NCI-H1436 (cell line): ENCODE data around the gene KLRC3.
"Not testable (repeated sequence)": the region's sequence is repeated elsewhere in the genome, so short reads cannot be mapped to it uniquely, and the experiment has no call there.

Experiments
- DNase-seq: peaks from one replicate; lab custom pipeline; 2025; lab: John Stamatoyannopoulos, UW

The KLRC3 gene

DNA sequence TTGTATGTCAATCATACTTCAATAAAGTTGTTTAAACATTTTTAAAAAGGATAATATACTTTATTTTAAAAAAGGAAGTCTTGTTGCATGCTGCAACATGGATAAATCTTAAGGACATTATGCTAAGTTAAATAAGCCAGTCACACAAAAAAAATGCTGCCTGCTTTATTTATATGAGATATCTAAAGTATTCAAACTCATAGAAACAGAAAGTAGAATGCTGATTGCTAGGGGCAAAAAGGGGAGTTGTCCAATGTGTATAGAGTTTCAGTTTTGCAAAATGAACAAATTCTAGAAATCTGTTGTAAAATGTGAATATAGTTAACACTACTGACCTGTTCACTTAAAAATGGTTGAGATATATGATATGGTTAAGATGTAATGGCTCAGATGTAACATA is 19.6 kb downstream of the KLRC3 start:
- DNase-seq = no peak

DNA sequence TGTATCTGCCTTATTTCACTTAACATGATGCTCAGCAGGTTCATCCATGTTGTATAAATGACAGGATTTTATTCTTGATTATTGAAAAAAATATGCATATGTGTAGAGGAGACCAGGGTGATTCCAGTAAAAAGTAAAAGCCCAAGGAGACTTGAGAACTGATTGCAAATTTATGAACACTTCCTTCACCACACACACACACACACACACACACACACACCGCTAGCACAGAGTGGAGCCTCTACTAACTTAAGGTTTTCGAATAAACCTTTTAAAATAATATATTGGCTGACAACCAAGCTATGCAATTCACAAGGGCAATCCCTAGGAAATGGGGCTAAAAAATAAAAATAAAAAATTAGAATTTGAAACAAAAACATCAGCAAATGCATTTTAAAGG is 22.2 kb downstream of the KLRC3 start:
- no peak for DNase-seq

DNA sequence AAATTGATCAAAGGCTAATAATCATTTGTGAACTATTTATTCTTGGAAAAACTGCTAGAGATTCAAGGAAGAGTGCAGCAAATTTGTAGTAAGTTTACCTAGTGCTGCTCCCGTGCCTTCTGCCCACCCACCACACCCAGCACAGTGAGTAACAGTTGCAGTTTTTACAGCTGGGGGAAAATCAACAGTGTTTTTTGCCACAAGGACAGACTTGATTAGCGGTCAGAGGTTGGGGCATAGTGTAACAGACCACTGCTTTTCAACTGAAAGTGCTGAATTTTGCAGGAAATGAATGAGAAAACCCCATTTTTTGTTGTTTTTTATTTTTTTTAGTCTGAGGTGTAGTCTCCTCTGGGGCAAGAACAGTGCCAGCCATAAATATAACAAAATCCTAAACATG is 23.1 kb downstream of the KLRC3 start:
- DNase-seq = no peak

DNA sequence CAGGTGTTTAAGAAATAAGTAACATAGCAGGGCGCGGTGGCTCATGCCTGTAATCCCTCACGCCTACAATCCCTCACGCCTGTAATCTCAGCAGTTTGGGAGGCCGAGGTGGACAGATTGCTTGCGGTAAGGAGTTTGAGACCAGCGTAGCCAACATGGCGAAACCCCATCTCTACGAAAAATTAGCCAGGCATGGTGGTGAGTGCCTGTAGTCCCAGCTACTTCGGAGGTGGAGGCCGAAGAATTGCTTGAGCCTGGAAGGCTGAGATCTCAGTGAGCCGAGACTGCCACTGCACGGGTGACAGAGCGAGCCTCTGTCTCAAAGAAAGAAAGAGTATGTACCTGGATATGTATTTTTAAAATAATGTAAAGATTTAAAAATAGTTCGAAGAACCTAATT is 24.2 kb downstream of the KLRC3 start:
- not testable (repeated sequence) for DNase-seq

DNA sequence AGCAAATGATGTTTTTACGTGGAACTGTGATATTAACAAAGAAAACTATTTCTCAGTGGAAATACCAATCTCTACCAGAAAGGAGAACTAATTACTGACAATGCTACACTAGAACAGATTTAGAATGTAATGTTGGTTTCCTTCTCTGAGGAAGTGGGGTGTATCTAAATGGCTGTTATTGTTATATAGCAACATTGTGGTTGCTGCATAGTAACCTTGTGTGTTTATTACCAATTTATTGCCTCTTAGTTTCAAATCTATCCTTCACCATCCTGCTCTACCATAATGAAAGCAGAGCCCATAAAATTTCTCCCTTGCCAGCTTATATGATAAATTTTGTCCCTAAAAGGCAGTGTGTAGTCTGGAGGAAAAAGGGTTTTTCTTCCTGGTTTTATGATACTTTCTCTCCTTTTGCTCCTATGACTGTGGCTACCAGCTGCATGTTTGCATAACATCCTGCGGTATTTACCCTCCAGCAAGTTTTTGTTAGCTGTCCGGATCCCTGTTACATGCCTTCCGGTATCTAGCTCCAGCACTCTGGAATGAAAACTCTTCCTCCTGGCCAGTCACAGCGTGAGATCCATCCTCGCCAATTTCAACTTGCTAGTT is 24.9 kb downstream of the KLRC3 start:
- DNase-seq = no peak

DNA sequence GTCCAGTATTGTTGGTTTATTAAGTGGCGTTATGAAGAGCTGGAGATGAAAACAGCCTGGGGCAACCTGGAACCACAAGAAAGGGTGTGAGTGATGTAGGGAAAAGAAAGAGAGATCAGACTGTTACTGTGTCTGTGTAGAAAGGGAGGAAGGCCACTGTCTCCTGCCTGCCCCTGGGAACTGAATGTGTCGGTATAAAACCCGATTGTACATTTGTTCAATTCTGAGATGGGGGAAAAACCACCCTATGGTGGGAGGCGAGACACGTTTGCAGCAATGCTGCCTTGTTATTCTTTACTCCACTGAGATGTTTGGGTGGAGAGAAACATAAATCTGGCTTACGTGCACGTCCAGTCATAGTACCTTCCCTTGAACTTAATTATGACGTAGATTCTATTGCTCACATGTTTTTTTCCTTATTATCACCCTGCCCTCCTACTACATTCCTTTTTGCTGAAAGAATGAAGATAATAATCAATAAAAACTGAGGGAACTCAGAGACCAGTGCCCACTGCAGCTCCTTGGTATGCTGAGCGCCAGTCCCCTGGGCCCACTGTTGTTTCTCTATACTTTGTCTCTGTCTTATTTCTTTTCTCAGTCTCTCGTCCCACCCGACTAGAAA is 25.8 kb downstream of the KLRC3 start:
- DNase-seq = not testable (repeated sequence)

DNA sequence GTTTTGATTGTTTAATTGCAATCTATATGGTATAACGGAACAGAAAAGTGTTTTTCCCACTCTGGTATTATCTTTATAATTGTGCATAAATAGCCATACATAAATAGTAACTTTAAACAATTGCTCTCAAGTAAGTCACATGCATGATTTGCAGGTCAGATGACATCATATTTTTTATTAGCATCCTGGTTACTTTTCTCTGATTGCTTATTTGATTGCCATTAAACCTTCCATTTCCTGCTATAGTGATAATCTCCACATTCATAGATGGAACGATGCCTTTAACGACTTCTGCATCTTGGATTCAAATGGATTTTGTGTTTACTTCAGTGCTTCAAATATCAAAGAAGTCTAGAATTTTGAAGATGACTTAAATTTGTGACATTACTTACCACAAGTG is 27.1 kb downstream of the KLRC3 start:
- no peak for DNase-seq

DNA sequence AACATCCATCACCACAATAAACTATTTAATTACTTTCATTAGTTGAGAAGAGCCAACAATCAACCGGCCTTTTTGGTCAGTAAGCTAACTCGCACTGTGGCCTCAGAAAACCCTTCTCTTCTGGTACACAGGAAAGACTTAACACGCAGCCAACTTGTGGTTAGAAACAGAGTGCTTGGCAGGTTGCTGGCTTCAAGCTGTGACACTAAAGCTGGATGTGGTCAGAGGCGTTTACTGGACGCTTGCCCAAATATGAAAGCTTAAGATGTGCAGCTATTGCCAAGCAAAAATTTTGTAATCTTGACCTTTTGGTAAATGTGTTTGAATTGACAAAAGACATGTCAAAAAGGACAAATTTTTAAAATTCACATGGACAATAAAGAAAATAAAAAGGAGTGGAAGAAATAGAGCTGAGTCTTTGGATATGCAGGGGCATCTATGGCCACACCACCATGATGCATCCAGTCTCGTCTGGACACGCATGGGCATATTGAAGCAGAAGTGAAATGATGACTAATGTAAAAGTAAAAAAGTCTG is 27.9 kb downstream of the KLRC3 start:
- DNase-seq = no peak

DNA sequence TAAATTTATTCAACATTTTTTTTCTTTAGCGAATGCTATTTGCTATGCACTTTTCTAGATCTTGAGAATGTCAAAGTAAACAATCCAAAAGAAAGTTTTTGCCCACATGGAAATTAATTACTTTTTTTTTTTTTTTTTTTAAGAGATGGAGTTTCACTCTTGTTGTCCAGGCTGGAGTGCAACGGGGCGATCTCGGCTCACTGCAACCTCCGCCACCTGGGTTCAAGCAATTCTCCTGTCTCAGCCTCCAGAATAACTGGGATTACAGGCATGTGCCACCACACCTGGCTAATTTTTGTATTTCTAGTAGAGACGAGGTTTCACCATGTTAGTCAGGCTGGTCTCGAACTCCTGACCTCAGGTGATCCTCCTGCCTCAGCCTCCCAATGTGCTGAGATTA is 29.4 kb downstream of the KLRC3 start:
- DNase-seq = not testable (repeated sequence)

DNA sequence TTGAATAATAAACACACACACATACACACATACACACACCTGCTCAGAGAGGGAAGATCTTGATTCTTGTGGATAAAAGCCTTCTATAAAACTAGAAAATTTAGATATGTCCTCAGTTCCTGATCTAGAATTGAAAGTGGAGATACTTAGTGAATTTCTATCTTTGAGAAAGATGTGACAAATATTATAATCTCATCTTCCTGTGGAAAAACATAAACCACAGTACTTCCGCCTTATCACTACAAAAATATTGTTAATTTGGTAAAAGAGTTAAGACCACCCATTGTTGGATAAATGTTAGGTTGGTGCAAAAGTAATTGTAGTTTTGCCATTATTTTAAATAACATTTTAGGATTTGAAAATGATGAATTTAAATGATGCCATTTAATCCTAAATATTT is 30.5 kb downstream of the KLRC3 start, which contains the start of gene KLRK1:
TSS of gene KLRK1 (minus strand) at position 138 of the 400 bp plus-strand sequence. CDS start 1,231 bp downstream, outside the sequence.
- DNase-seq = no peak

DNA sequence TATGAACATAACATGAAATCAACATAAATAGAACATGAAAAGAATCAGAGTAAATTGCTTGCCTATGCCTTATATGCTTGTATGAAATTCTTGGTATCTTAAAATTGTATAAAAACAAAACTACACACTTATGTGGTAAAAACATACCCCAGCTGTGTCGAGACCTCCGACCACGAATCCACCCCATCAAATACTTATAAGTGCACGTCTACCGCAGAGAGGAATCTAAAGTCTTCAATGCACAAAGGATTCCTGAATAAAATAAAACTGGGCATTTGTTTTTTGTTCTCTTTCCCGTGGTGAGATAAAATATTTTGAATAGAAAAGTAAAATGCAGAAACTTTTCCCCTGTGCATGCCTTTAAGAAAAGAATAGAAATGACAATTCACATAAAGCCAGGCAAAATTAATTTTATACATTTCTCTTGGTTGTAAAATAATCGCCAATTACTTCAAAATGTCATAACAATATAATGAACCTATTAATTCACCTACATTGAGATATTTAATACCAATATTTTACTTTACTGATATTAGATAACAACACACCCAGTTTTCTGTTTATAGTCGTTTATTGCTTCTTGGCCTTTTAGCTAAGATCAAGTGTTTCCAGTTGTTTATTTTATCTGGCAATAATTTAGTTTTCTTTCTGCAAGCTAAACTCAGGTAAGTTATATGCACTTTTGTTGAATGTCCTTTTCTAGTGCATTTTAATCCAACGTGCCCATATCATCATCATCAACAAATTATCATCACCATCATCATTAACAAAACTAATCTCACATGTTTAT is 31.6 kb downstream of the KLRC3 start:
- DNase-seq = no peak

DNA sequence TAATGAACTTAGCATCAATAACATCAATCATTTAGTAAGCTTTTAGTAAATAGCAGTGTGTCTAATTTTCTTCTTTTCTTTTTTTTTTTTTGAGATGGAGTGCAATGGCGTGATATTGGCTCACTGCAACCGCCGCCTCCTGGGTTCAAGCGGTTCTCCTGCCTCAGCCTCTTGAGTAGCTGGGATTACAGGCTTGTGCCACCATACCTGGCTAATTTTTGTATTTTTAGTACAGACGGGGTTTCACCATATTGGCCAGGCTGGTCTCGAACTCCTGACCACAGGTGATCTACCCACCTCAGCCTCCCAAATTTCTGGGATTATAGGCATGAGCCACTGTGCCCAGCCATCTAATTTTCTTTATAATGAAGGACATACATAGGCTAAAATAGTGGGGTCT is 32.9 kb downstream of the KLRC3 start:
- not testable (repeated sequence) for DNase-seq

DNA sequence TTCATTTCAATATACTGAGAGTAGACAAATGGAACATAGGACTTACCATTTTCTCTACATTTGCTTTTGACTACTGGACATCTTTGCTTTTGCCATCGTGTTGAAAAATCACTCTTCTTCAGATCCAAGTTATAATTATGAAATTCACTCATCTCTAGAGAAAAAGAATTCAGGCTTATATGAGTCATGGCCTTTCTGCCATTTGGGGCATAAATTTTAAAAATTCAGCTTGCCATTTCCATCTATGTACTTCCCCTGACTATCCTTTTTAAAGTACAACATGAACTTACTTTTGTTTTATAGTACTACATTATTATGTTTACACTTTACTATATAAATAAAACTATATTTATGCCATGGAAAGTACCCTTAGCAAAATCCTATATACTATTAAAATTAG is 33.5 kb downstream of the KLRC3 start:
- no peak for DNase-seq

DNA sequence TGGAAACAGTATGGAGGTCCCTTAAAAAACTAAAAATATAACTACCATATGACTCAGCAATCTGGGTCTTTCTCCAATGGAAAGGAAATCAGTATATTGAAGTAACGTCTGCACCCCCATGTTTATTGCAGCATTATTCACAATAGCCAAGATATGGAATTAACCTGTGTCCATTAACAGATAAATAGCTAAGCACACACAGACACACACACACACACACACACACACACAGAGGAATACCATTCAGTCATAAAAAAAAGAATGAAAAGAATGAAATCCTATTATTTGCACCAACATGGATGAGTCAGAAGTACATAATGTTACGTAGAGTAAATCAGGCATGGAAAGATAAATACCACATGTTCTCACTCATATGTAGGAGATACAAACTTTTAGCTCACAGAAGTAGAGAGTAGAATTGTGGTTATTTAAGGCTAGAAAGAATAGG is 35.2 kb downstream of the KLRC3 start:
- no peak for DNase-seq

DNA sequence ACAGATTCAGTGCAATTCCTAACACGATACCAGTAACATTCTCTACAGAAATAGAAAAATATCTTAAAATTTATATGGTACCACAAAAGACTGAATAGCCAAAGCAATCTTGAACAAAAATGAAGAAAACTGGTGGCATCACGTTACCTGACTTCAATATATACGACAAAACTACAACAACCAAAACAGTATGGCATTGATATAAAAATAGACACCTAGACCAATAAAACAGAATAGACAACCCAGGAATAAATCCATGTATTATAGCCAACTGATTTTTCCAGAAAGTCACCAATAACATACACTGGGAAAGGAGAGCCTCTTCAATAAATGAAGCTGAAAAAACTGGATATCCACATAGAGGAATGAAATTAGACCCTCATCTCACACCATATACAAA is 36.2 kb downstream of the KLRC3 start:
- no peak for DNase-seq

DNA sequence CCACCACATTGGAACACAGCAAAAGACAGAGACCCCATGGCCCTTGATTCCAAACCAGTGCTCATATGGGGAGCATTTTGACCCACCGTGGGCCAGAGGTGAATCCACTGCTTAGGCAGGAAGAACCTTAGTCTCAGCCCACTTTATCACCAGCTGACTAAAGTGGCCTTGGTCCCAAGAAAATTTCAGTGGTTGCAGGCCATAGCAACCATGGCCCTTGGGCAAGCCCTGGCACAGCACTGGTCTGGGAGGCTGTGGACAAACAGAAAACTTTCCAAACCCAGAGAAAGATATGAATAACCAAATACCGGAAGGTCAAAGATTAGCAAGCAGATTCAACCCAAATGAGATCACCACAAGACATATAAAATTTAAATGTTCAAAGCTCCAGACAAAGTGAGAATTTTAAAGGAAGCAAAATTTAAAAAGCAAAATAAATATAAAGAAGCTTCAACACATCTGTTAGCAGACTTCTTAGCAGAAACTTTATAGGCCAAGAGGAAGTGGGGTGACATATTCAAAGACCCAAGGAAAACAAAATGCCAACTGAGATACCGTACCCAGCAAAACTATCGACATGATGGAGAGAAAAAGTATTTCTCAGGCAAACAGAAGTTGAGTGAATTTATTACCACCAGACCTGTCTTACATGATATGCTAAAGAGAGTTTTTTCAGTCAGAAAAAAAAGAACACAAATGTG is 38.3 kb downstream of the KLRC3 start:
- no peak for DNase-seq

DNA sequence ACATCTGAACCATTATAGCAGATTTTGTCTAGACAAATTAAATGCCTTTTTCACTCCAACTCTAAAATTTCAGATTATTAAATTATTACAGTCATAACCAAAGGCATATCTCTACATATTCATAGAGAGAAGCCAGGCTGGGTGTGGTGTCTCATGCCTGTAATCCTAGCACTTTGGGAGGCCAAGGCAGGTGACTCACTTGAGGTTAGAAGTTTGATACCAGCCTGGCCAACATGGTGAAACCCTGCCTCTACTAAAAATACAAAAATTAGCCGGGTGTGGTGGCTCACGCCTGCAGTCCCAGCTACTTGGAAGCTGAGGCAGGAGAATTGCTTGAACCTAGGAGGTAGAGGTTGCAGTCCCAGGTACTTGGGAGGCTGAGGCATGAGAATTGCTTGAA is 41.7 kb downstream of the KLRC3 start:
- not testable (repeated sequence) for DNase-seq

DNA sequence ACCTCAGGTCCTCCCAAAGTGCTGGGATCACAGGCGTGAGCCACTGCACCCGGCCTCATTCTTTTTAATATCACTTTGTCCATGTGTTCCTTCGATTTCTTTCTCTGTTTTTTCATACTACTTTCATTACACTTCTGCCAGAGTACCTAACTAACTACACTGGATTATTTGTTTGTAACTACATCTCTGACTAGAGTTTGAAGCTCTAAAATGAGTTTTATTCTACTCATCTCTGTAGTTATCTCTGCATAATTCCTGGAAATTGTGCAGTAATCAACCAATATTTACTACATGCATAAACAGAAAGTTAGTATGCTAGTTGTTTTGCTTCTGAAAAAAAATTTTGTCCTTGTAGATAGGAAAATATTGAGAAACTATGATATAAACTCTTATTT is 45.8 kb downstream of the KLRC3 start:
- DNase-seq = no peak

DNA sequence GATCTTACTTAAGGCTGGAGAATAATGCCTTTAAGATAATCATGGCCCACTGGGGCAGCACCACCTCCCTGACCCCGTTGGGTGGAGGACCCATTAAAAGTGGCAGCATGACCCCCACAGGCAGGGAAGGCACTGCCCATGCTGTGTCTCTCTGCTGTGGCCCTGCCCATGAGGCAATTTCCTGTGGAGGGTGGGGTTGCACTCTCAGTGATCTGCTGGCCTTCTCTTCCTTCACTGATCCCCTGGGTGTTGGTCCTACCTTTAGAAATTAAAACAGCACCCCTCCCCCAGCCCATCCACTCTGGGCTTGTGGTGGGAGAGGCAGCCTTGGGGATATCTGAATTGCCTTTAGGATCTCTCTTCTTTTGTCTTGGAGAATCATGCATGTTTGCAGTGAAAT is 47.8 kb downstream of the KLRC3 start:
- DNase-seq = no peak

DNA sequence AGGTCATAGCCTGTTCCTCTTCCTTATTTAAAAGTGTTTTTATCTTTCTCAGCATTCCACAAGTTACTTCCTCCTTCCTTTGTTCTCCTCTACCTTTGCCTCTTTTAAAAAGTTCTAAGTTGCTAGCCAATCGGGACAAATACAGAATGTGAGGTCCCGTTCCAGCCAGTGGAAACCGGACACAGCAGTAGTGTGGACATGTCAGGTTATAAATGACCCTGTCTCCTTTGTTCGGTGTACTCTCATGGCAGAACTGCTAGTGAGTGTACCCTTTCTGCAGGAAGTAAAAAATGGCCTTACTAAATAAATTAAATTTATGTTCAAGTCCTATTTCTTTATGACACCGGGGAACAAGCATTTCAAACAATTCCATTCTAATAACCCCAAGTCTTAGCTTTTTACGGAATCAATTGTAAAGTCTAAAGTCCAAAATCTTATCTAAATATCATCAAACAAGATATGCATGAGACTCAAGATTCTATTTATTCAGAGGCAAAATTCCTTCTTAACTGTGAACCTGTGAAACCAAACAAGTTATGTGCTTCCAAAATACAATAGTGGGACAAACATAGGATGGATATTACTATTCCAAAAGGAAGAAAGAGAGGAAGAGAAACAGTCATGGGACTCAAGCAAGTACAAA is 48.4 kb downstream of the KLRC3 start:
- not testable (repeated sequence) for DNase-seq

DNA sequence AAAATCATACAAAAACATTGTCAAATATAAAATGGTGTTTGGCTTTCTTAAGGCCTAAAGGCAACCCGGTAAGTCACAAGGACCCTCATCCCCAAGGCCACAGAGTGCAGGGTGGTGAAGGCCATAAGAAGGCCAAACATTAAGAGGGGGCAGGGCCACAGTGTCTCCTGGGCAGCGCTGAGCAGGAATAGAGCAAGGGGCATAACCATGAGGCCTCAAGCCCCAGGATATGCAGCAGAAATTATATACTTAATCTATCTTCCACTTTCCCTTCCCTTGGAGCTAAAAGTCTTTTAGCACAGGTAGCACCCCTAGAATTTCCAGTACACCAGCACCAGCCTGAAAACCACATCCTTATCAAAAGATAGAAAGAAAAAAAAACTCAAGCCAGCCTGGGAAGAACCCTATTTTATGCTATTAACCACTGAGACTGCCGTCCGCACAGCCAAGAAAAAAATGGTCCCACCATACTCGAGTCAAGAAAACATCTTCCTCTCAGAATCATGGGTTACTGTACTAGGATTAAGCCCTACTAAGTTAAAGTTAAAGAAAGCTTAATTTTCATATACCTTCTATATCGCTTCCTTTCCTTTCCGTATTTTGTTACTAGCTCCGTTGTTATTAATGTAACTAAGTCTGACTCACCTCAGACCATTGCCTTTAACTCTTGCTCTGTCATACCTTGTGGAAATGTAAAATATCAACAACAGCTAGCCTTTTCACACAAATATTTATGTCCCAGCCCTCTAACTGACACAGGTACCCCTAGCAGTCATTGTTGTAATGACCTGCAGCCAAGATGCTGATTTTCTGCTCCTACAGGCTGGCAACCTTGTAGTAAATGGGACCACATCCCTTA is 50.6 kb downstream of the KLRC3 start:
- no peak for DNase-seq
